ENCODE results near the gene USP7. TPM values are rescaled to one million over a fixed set of nuclear protein-coding genes. Genes with fewer than 3 reads are reported as not detected.

Gene USP7
- polyA plus RNA-seq, 3 donors = 18.6 to 30.5 (median 27.3) TPM

- 73 to 78% (median 77%) methylated on average over 14 of the region's 14 CpGs for WGBS, 3 donors
- no peak overlapping the region for H3K27ac ChIP-seq (ENCODE audit: low read depth, low read length)
Observed at GRCh38 chr16:8862309-8863130, 101.2 kb downstream of the USP7 start.

GRCh38 chr16:8861563-8862308 is 102.0 kb downstream of the USP7 start:
- H3K27ac ChIP-seq (ENCODE audit: low read depth, low read length) = no peak overlapping the region
- 69 to 73% (median 71%) methylated on average over 14 of the region's 14 CpGs for WGBS, 3 donors

- 54 to 63% (median 59%) methylated on average over 25 of the region's 25 CpGs for WGBS, 3 donors
- no peak overlapping the region for H3K27ac ChIP-seq (ENCODE audit: low read depth, low read length)
Observed at GRCh38 chr16:8859913-8860881, 103.5 kb downstream of the USP7 start.

- WGBS, 3 donors = 90 to 93% (median 91%) methylated on average over 30 to 31 of the region's 31 CpGs
- H3K27ac ChIP-seq (ENCODE audit: low read depth, low read length) = no peak overlapping the region
Observed at GRCh38 chr16:8858994-8859912, 104.5 kb downstream of the USP7 start.

GRCh38 chr16:8855972-8856371 is 107.7 kb downstream of the USP7 start:
- 54 to 72% (median 62%) methylated on average over 5 of the region's 5 CpGs for WGBS, 3 donors
- H3K27ac ChIP-seq (ENCODE audit: low read depth, low read length) = no peak overlapping the region

- 92 to 96% (median 95%) methylated on average over 11 of the region's 11 CpGs for WGBS, 3 donors
- H3K27ac ChIP-seq (ENCODE audit: low read depth, low read length) = no peak overlapping the region
Observed at GRCh38 chr16:8855051-8855786, 108.5 kb downstream of the USP7 start.

- 85 to 91% (median 88%) methylated on average over 9 of the region's 9 CpGs for WGBS, 3 donors
- no peak overlapping the region for H3K27ac ChIP-seq (ENCODE audit: low read depth, low read length)
Observed at GRCh38 chr16:8854298-8854948, 109.3 kb downstream of the USP7 start.

GRCh38 chr16:8853611-8854010 is 110.1 kb downstream of the USP7 start:
- H3K27ac ChIP-seq (ENCODE audit: low read depth, low read length) = no peak overlapping the region
- 84 to 91% (median 89%) methylated on average over 7 of the region's 7 CpGs for WGBS, 3 donors

GRCh38 chr16:8853150-8853549 is 110.6 kb downstream of the USP7 start:
- H3K27ac ChIP-seq (ENCODE audit: low read depth, low read length) = no peak overlapping the region
- WGBS, 3 donors = 69 to 80% (median 71%) methylated on average over 7 of the region's 7 CpGs

GRCh38 chr16:8852534-8852933 is 111.2 kb downstream of the USP7 start:
- no peak overlapping the region for H3K27ac ChIP-seq (ENCODE audit: low read depth, low read length)
- WGBS, 3 donors = 72 to 83% (median 75%) methylated on average over 8 of the region's 8 CpGs

- H3K27ac ChIP-seq (ENCODE audit: low read depth, low read length) = no peak overlapping the region
- WGBS, 3 donors = 87 to 95% (median 94%) methylated on average over 8 of the region's 8 CpGs
Observed at GRCh38 chr16:8851761-8852403, 111.8 kb downstream of the USP7 start.

- no peak overlapping the region for H3K27ac ChIP-seq (ENCODE audit: low read depth, low read length)
- WGBS, 3 donors = 16 to 58% (median 28%) methylated on average over 11 of the region's 11 CpGs
Observed at GRCh38 chr16:8850279-8850885, 113.3 kb downstream of the USP7 start.

GRCh38 chr16:8849411-8850011 is 114.2 kb downstream of the USP7 start:
- no peak overlapping the region for H3K27ac ChIP-seq (ENCODE audit: low read depth, low read length)
- 72 to 82% (median 75%) methylated on average over 19 of the region's 19 CpGs for WGBS, 3 donors

- WGBS, 3 donors = 70 to 86% (median 74%) methylated on average over 8 of the region's 8 CpGs
- H3K27ac ChIP-seq (ENCODE audit: low read depth, low read length) = no peak overlapping the region
Observed at GRCh38 chr16:8848939-8849391, 114.7 kb downstream of the USP7 start.

GRCh38 chr16:8848231-8848938 is 115.3 kb downstream of the USP7 start:
- H3K27ac ChIP-seq (ENCODE audit: low read depth, low read length) = no peak overlapping the region
- WGBS, 3 donors = 81 to 90% (median 87%) methylated on average over 26 of the region's 26 CpGs
